GM23248 (cell line): ENCODE results near the gene CLDN7. TPM values are rescaled to one million over a fixed set of nuclear protein-coding genes. Genes with fewer than 3 reads are reported as not detected.

ENCODE experiments used
- DNase-seq: peaks from one replicate; pipeline ENCODE4 v3.0.0-alpha.2; 2015
- H2AFZ ChIP-seq: fragments of 200-600 bp; sonication (generic); 2 replicates; pipeline ENCODE4 v1.6.1; 2016; ENCODE audit warnings: antibody characterized with exemption
- H3F3A ChIP-seq: fragments of 200-600 bp; sonication (generic); 2 replicates; pipeline ENCODE4 v1.6.1; 2016; ENCODE audit warnings: mild to moderate bottlenecking, antibody characterized with exemption, mixed run types; ENCODE audit not compliant: insufficient read depth
- H3K27ac ChIP-seq: fragments of 200-600 bp; sonication (generic); 2 replicates; pipeline ENCODE4 v1.5.1; 2016; ENCODE audit warnings: mild to moderate bottlenecking
- H3K27me3 ChIP-seq: fragments of 200-600 bp; sonication (generic); replicated peaks from 2 replicates; pipeline ENCODE4 v1.6.1; 2016; ENCODE audit warnings: mild to moderate bottlenecking; ENCODE audit not compliant: insufficient read depth
- H3K36me3 ChIP-seq: fragments of 200-600 bp; sonication (generic); 2 replicates; pipeline ENCODE4 v1.6.1; 2016; ENCODE audit warnings: low read depth, mild to moderate bottlenecking
- H3K4me1 ChIP-seq: fragments of 200-600 bp; sonication (generic); 2 replicates; pipeline ENCODE4 v1.6.1; 2016; ENCODE audit warnings: mild to moderate bottlenecking; ENCODE audit not compliant: insufficient read depth
- H3K4me2 ChIP-seq: fragments of 200-600 bp; sonication (generic); one replicate; pipeline ENCODE4 v1.6.1; 2016; ENCODE audit warnings: mild to moderate bottlenecking; ENCODE audit not compliant: unreplicated experiment
- H3K4me3 ChIP-seq: fragments of 200-600 bp; sonication (generic); 2 replicates; pipeline ENCODE4 v1.5.1; 2016; ENCODE audit warnings: mild to moderate bottlenecking
- H3K79me2 ChIP-seq: fragments of 200-600 bp; sonication (generic); 2 replicates; pipeline ENCODE4 v1.6.1; 2016; ENCODE audit warnings: mild to moderate bottlenecking; ENCODE audit not compliant: insufficient read depth
- H3K9ac ChIP-seq: fragments of 200-600 bp; sonication (generic); 2 replicates; pipeline ENCODE4 v1.6.1; 2016; ENCODE audit warnings: mild to moderate bottlenecking
- H3K9me2 ChIP-seq: fragments of 200-600 bp; sonication (generic); 2 replicates; pipeline ENCODE4 v1.6.1; 2016; ENCODE audit warnings: mixed run types, mild to moderate bottlenecking, moderate library complexity; ENCODE audit not compliant: insufficient read depth
- H3K9me3 ChIP-seq: fragments of 200-600 bp; sonication (generic); one replicate; pipeline ENCODE4 v1.6.1; 2017; ENCODE audit warnings: low read depth
- H4K20me1 ChIP-seq: fragments of 200-600 bp; sonication (generic); 2 replicates; pipeline ENCODE4 v1.6.0; 2016; ENCODE audit not compliant: insufficient read depth
- EZH2 ChIP-seq: fragments of 200-600 bp; sonication (generic); IDR thresholded peaks from 2 replicates; pipeline ENCODE4 v1.6.1; 2018; ENCODE audit warnings: antibody characterized with exemption, mild to moderate bottlenecking; ENCODE audit not compliant: insufficient read depth, poor library complexity, severe bottlenecking
- EZH2phosphoT487 ChIP-seq: fragments of 200-600 bp; sonication (generic); IDR thresholded peaks from 2 replicates; pipeline ENCODE4 v1.6.1; 2018; ENCODE audit warnings: antibody characterized with exemption, moderate library complexity, mild to moderate bottlenecking, low read depth; ENCODE audit not compliant: insufficient read depth
- WGBS, 2 experiments: methylation state at CpG; one replicate each; pipeline ENCODE4 v1.1.6; 2015 to 2017; ENCODE audit warnings: low lambda C conversion rate in 2 of 2, low coverage in 1 of 2; ENCODE audit errors: missing lambda C conversion rate in 2 of 2; 5-methylcytosine and 5-hydroxymethylcytosine counted together
- in situ Hi-C: fragments of 300-500 bp; cut with MboI; formaldehyde crosslinking; loops from 2 replicates; pipeline ENCODE4 v1.15.0; 2020
- polyA plus RNA-seq: library from polyadenylated mRNA; unstranded; fragments of >200 nt; fragmentation: Nextera tagmentation; extraction: Ambion mirVana; gene quantifications from 2 replicates; pipeline ENCODE4 v1.2.1, GENCODE V29; 2016
- total RNA-seq: library from RNA; depleted of rRNA; stranded (reverse); fragments of >200 nt; shearing (Covaris generic); gene quantifications from 2 replicates; pipeline ENCODE4 v1.2.3, GENCODE V29; 2014

Gene CLDN7
- total and polyA plus RNA-seq, 2 experiments from 2014 or later: 2.3 to 4.5 TPM

DNA sequence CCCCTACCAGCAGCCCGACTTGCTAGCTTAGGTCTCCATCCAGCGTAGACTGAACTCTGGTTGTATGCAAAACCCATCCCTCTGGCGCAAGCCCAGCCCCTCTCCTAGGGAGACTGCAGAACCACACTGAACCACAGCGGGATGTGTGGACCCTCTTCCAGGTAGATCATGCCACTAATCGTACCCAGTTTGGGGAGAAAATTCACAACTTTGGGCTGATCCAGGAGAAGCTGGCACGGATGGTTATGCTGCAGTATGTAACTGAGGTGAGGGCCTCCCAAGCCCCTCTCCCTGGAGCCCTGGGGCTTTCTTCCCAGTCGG is 39.3 kb downstream of the CLDN7 start:
- Histone ChIP-seq H3K4me1 (peaks cover 11% of the 10 kb centered on the region; the same call in 1 of the 2 replicates), H3K27me3 (no peaks in the 10 kb centered on the region), H3F3A (peaks cover 21% of the 10 kb centered on the region; the same call in 1 of the 2 replicates), H3K9me2 (no peaks in the 10 kb centered on the region), H3K36me3 (peaks cover 21% of the 10 kb centered on the region; the same call in 1 of the 2 replicates), H3K4me3 (no peak overlapping the region), H3K79me2 (peaks cover 32% of the 10 kb centered on the region), H3K9ac (no peak overlapping the region), H3K4me2 (no peak overlapping the region), H3K27ac (no peak overlapping the region), H4K20me1 (no peaks in the 10 kb centered on the region), H3K9me3 (no peaks in the 10 kb centered on the region), H2AFZ (no peak overlapping the region)
- TF ChIP-seq EZH2 (no peak), EZH2phosphoT487 (no peak)
- in situ Hi-C loops: no loop called here
- WGBS, 2 experiments: 69 to 77% methylated on average over 7 of the region's 7 CpGs
- no peak for DNase-seq

DNA sequence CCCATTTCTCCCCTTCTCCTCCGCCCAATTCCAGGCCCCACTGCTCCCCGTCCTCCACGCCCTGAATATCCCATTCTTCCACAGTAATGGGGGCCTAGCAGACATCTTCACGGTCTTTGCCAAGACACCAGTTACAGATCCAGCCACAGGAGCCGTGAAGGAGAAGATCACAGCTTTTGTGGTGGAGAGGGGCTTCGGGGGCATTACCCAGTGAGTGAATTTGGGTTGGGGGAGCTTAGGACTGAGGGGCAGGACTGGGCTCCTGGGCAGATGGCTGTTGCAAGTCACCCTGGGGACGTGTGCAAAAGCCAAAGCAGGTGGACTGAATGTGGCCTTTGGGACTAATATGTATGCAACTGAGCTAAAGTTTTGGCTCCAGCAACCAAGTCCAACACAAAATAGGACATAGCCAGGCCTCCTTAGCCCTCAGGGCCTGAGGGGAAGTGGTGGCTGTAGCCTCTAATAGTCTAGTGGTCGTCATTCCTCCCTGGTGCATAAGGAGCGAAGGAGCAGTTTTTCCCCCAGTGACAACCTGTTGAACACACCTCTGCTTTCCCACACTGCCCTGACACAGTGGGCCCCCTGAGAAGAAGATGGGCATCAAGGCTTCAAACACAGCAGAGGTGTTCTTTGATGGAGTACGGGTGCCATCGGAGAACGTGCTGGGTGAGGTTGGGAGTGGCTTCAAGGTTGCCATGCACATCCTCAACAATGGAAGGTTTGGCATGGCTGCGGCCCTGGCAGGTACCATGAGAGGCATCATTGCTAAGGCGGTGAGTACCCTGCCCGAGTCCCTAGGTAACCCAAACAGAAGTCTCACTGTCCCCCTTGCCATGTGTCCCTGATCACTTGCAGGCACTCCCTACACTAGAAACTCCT is 39.9 kb downstream of the CLDN7 start:
- in situ Hi-C loops: no loop called here
- Histone ChIP-seq H3K4me3 (no peak overlapping the region), H3K4me2 (no peak overlapping the region), H4K20me1 (no peaks in the 10 kb centered on the region), H3K9ac (peak overlapping the region; percentile 91; the same call in 1 of the 2 replicates), H3K79me2 (peaks cover 36% of the 10 kb centered on the region), H2AFZ (no peak overlapping the region), H3K9me2 (no peaks in the 10 kb centered on the region), H3K36me3 (peaks cover 21% of the 10 kb centered on the region; the same call in 1 of the 2 replicates), H3F3A (peaks cover 21% of the 10 kb centered on the region; the same call in 1 of the 2 replicates), H3K27me3 (no peaks in the 10 kb centered on the region), H3K4me1 (peaks cover 15% of the 10 kb centered on the region; the same call in 1 of the 2 replicates), H3K27ac (no peak overlapping the region), H3K9me3 (no peaks in the 10 kb centered on the region)
- 76 to 80% methylated on average over 15 of the region's 15 CpGs for WGBS, 2 experiments
- no peak for DNase-seq
- TF ChIP-seq EZH2phosphoT487 (no peak), EZH2 (no peak)

GRCh38 chr17:7221278-7222092 is 40.8 kb downstream of the CLDN7 start:
- H3K9ac ChIP-seq: peak overlapping the region; percentile 91; the same call in 1 of the 2 replicates
- H3K27me3 ChIP-seq: no peaks in the 10 kb centered on the region
- peaks cover 18% of the 10 kb centered on the region; the same call in 1 of the 2 replicates for H3K4me1 ChIP-seq
- in situ Hi-C loops: no loop called here
- peaks cover 42% of the 10 kb centered on the region for H3K79me2 ChIP-seq
- TF ChIP-seq EZH2phosphoT487 (no peak), EZH2 (no peak)
- no peak for DNase-seq
- H3K9me3 ChIP-seq: no peaks in the 10 kb centered on the region
- no peak overlapping the region for H2AFZ ChIP-seq
- peak overlapping the region; percentile 86 for H3K27ac ChIP-seq
- 65% methylated on average over 10 of the region's 10 CpGs for WGBS, 2 experiments
- H3K36me3 ChIP-seq: peaks cover 21% of the 10 kb centered on the region; the same call in 1 of the 2 replicates
- H3K9me2 ChIP-seq: no peaks in the 10 kb centered on the region
- no peaks in the 10 kb centered on the region for H4K20me1 ChIP-seq
- H3K4me2 ChIP-seq: peak overlapping the region; percentile 91
- peak overlapping the region; percentile 81 for H3K4me3 ChIP-seq
- peaks cover 23% of the 10 kb centered on the region; the same call in 1 of the 2 replicates for H3F3A ChIP-seq

- H2AFZ ChIP-seq: no peak overlapping the region
- H3K9me2 ChIP-seq: no peaks in the 10 kb centered on the region
Observed at GRCh38 chr17:7220593-7221277, 41.5 kb downstream of the CLDN7 start.

More at GRCh38 chr17:7220593-7221277, 41.5 kb downstream of the CLDN7 start:
- peak; percentile 80 for DNase-seq
- peak overlapping the region; percentile 81 for H3K4me3 ChIP-seq
- in situ Hi-C loops: no loop called here
- no peaks in the 10 kb centered on the region for H4K20me1 ChIP-seq
- peak overlapping the region; percentile 91 for H3K4me2 ChIP-seq
- peak overlapping the region; percentile 91 for H3K9ac ChIP-seq
- no peaks in the 10 kb centered on the region for H3K9me3 ChIP-seq
- WGBS, 2 experiments: 10 to 21% methylated on average over 11 of the region's 11 CpGs
- TF ChIP-seq EZH2phosphoT487 (no peak), EZH2 (no peak)
- H3K36me3 ChIP-seq: peaks cover 21% of the 10 kb centered on the region; the same call in 1 of the 2 replicates
- peaks cover 49% of the 10 kb centered on the region for H3K79me2 ChIP-seq
- no peaks in the 10 kb centered on the region for H3K27me3 ChIP-seq
- peak overlapping the region; percentile 86 for H3K27ac ChIP-seq
- H3F3A ChIP-seq: peaks cover 29% of the 10 kb centered on the region; the same call in 1 of the 2 replicates
- H3K4me1 ChIP-seq: peaks cover 24% of the 10 kb centered on the region
